Activated T-cell treated with anti-CD3 and anti-CD28 coated beads, Interleukin-2, amount 50 U/mL, for 4 hours (primary cell): ENCODE results near the gene TPD52L2. TPM values are rescaled to one million over a fixed set of nuclear protein-coding genes. Genes with fewer than 3 reads are reported as not detected.
A peak's percentile ranks its signal among the peaks of the same experiment; 100 is the strongest.

ENCODE experiments used
- ATAC-seq, 2 donors: fragments of 200-7000 bp; cut with Tn5 transposase; one replicate each; pipeline ENCODE4 v1.10.0; 2021
- DNase-seq: peaks from one replicate; pipeline ENCODE4 v3.0.0-alpha.2; 2020
- H3K27me3 Mint-ChIP-seq: one replicate; pipeline ENCODE4 v1.8.0; 2021; ENCODE audit warnings: low read depth, mixed read lengths
- H3K36me3 Mint-ChIP-seq: one replicate; pipeline ENCODE4 v1.8.0; 2022; ENCODE audit warnings: mixed read lengths; ENCODE audit not compliant: insufficient read depth
- H3K4me1 Mint-ChIP-seq: one replicate; pipeline ENCODE4 v1.8.0; 2021; ENCODE audit warnings: low read depth, mixed read lengths
- H3K4me3 Mint-ChIP-seq: one replicate; pipeline ENCODE4 v1.8.0; 2021; ENCODE audit warnings: mild to moderate bottlenecking, moderate library complexity, mixed read lengths
- H3K9me3 Mint-ChIP-seq: one replicate; pipeline ENCODE4 v1.8.0; 2021; ENCODE audit warnings: mixed read lengths
- total RNA-seq, 3 donors: library from RNA; stranded (reverse); gene quantifications; one replicate each; pipeline ENCODE4 v1.2.1, GENCODE V29; 2021

The TPD52L2 gene
- total RNA-seq, 3 donors from 2014 or later, result 87.4 to 95.0 (median 89.3) TPM

DNA sequence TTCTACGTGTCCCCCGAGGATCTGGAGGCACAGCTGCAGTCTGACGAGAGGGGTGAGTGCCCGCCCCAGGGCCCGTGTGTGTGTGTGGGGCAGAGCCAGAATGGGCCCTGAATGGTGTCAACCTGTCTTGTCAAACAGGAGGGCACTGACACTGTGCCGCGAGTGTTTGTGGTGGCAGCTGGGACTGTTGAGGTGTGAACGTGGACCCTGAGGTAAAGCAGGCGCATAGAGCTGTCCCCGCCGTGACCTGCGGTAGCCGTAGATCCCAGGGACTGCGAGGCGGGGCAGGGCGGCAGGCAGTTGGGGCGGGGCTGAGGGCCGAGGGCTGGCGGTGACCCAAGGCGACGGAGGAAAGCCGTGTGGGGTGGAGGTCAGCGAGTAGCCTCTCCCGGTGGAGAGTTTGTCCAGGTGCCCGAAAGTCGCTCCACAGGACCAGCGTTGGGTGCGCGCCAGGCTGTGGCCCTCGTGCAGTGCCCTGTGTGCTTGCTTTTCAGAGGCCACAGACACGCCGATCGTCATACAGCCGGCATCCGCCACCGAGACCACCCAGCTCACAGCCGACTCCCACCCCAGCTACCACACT, 66.0 kb downstream of the TPD52L2 start:
- peaks cover 4% of the 10 kb centered on the region for H3K4me1 Mint-ChIP-seq
- peaks cover 37% of the 10 kb centered on the region for H3K36me3 Mint-ChIP-seq
- DNase-seq (no peak), ATAC-seq (no peak)
- no peaks in the 10 kb centered on the region for H3K27me3 Mint-ChIP-seq
- H3K4me3 Mint-ChIP-seq, result no peak overlapping the region
- no peaks in the 10 kb centered on the region for H3K9me3 Mint-ChIP-seq

DNA sequence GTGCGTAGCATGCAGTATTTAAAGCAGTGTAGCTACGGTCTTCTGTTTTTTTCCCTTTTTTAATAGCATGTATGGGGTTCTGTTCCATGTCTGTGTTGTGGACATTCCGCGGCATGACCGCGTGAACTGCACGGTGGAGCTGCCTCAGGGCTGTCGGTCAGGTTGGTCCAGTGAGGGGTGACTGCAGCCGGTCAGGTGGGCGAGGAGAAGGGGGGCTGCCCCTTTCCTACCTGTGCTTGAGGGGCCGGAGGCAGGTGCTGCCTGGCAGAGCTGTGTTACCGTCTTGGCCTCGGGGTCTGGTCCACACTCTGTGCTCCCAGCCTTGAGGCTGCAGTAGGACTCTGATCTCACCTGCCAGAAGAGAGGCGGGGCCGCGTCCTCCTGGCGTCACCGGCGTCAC, 66.7 kb downstream of the TPD52L2 start:
- ATAC-seq (no peak), DNase-seq (no peak)
- Mint-ChIP-seq H3K9me3 (no peaks in the 10 kb centered on the region), H3K36me3 (peaks cover 40% of the 10 kb centered on the region), H3K27me3 (no peaks in the 10 kb centered on the region), H3K4me3 (no peak overlapping the region), H3K4me1 (peaks cover 2% of the 10 kb centered on the region)

DNA sequence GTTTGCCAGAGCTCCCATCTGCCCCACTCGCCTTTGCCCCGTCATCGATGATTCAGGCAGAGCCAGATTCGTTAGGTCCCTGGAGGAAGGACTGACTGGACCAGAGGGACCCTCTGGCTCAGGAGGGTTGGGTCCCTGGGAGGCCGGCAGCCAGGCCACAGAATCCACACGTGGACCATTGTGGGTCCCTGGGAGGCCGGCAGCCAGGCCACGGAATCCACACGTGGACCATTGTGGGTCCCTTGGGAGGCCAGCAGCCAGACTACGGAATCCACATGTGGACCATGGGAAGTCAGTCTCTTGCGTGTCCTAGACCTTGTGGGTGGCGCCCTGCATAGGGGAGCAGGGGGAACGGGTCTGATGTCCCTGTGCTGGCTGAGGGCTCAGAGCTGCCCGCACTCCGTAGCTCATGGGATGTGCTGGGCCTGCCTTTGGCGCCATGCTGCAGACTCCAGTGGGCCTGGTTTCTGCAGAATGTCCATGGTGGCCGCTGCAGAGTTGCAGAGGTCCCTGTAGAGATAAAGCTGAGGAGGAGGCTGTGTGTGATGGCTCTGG, 67.6 kb downstream of the TPD52L2 start:
- Mint-ChIP-seq H3K9me3 (no peaks in the 10 kb centered on the region), H3K4me3 (no peak overlapping the region), H3K4me1 (peaks cover 2% of the 10 kb centered on the region), H3K36me3 (peaks cover 40% of the 10 kb centered on the region), H3K27me3 (no peaks in the 10 kb centered on the region)
- ATAC-seq, result no peak
- no peak for DNase-seq

DNA sequence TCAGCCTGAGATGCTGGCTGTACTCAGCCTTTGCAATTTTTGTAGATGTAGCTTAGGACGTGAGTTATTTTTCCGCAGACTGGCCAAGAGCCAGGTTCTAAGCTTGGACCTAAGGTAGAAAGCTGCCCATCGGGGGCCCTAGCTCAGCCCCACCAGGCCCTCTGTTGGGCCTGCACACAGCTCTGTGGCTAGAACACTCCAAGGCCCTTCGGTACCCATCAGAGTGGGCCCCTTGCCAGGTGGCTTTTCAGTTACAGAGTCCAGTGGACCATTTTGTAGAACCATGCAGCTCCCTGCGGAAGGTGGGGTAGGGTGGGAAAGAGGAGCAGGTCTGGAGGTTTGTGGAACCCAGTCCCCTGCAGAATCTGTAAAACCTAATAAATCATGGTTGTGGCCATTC, 68.6 kb downstream of the TPD52L2 start:
- H3K4me3 Mint-ChIP-seq, result no peak overlapping the region
- DNase-seq (no peak), ATAC-seq (no peak)
- H3K36me3 Mint-ChIP-seq, result peaks cover 33% of the 10 kb centered on the region
- H3K9me3 Mint-ChIP-seq, result no peaks in the 10 kb centered on the region
- peaks cover 2% of the 10 kb centered on the region for H3K4me1 Mint-ChIP-seq
- H3K27me3 Mint-ChIP-seq, result no peaks in the 10 kb centered on the region

DNA sequence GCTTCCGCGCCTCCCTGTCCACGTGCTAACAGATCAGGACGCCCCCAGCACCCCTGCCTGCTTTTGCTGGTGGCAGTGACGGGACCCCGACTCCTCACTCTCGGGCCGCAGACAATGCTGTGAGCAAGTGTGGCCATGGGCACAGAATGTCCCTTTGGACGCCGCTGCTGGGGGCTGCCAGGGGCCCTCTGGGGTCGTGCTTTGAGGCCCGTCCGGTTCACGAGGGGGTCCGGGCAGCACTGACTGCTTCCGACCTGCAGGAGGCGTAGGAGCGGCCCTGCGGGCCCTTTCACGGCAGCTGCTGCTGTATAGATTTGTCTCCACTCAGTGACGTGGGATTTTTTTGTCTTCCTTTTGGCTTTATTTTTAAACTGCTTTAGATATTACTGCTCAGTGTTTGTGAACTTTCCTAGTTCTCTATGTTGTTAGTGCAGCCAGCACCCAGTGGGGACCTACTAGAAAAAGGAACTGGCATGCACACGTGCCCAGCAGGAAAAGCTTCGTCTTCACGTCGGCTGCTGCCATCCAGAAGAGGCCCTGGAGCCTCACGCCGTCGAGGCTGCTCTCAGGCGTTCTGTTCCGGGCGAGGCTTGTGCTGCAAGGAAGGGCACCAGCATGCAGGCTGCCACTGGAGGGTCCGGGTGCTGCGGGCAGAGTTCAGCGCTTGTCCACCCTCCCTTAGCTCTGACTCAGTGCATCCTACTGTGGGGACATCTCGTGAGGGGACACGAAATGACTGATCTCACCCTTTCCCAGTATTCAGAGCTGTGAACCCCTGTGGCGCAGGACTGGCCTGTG, 69.4 kb downstream of the TPD52L2 start:
- Mint-ChIP-seq H3K4me3 (no peak overlapping the region), H3K9me3 (no peaks in the 10 kb centered on the region), H3K4me1 (peaks cover 2% of the 10 kb centered on the region), H3K27me3 (no peaks in the 10 kb centered on the region), H3K36me3 (peaks cover 27% of the 10 kb centered on the region)
- ATAC-seq (no peak), DNase-seq (no peak)

DNA sequence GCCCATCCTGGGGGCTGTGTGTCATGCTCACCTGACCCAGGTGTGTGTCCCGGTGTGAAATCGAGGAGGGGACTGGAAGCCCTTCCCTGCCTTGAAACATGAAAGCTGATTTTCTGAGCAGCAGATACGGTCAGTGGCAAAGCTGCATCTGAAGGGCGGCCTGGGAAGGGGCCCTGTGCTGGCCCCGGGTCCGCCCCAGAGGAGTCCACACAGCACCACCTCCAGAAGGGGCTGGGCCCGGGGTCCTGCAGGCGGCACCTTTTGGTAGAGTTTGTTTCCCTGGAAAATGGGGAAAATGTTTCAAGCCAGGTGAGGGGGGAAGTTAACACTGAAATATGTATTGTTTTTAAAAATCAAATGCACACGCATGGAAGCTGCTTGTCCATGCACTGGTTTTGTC, 70.4 kb downstream of the TPD52L2 start:
- H3K9me3 Mint-ChIP-seq, result no peaks in the 10 kb centered on the region
- peaks cover 23% of the 10 kb centered on the region for H3K36me3 Mint-ChIP-seq
- DNase-seq, result no peak
- no peaks in the 10 kb centered on the region for H3K27me3 Mint-ChIP-seq
- H3K4me3 Mint-ChIP-seq, result no peak overlapping the region
- peaks cover 2% of the 10 kb centered on the region for H3K4me1 Mint-ChIP-seq
- ATAC-seq, result no peak

DNA sequence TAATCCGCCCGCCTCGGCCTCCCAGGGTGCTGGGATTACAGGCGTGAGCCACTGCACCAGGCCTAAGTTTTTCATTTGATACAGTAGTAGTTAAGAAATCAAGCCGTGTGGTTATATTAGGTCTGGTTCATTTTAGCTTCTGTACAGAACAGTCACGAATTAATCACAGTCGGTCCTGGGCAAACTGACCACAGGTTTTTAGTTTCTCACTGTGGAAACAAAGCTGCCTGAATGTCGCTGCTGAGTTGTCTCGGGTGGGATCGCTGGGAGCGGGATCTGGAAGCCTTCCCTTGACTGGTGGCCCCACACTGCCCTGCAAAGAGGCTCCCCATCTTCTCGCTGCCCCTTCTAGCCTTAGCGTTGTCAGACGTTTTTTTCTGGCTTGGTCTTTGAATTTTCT, 72.5 kb downstream of the TPD52L2 start:
- no peak overlapping the region for H3K4me3 Mint-ChIP-seq
- no peak for ATAC-seq
- H3K27me3 Mint-ChIP-seq, result no peaks in the 10 kb centered on the region
- H3K4me1 Mint-ChIP-seq, result peaks cover 13% of the 10 kb centered on the region
- peaks cover 18% of the 10 kb centered on the region for H3K36me3 Mint-ChIP-seq
- H3K9me3 Mint-ChIP-seq, result no peaks in the 10 kb centered on the region
- no peak for DNase-seq

DNA sequence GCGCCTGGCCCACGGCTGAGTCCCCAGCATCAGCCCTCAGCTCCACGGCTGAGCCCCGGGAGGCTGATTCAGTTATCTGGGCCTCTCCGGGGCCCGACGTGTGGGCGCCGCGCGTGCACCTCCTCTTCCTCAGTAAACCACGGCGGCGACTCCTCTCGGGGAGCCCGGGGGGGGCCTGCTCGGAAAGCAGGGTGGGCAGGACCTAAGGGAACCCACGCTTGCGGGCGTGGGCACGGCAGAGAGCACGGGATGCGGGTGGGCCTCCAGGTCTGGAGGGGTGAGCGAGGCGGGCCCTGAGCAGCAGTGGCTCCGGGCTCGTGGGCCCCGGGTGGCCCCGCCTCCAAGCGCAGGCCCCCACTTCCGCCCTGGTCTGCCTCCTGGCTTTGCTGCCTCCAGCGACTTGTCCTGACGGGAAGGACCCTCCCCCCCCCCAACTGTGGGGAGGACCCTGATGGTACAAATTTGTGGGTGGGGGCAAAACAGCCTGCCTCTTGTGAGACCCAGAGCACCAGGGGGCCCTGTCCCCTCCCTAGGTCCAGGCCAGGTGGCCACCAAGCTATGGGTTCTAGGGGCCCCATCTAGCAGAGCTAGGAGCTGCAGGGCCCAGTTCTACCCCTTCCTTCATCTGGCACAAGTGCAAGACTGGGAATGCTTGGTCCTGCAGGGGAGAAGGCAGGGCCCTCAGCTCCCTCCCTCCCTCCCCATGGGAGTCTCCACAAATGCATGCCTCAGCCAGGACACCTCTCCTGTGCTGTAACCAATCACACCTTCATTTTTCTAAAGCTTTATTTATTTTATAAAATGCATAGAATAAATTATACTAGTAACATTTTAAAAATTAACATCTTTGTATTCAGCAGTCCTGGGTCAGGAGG, 74.2 kb downstream of the TPD52L2 start:
- no peak for DNase-seq
- Mint-ChIP-seq H3K9me3 (no peaks in the 10 kb centered on the region), H3K27me3 (no peaks in the 10 kb centered on the region), H3K4me1 (peaks cover 13% of the 10 kb centered on the region), H3K4me3 (no peak overlapping the region), H3K36me3 (peaks cover 21% of the 10 kb centered on the region)
- peak in 1 of 2 donors; percentile 14 for ATAC-seq

DNA sequence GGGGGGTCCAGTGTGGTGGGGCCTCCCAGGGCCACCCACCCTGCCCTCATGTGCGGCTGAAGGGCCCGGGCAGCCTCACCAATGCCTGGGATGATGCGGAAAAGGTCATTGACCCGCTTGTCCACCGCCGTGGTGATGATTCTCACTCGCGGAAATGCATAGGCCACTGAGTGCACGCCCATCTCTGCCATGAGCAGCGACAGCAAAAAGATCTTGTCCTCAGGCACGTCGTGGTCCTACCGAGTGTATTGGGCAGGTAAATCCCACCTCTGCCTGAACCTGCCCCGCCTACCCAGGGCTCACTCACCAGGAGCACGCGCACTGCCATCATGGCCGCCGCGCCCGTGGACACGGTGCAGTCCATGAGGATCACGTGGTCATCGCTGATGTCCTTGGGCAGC, 75.0 kb downstream of the TPD52L2 start:
- no peak for DNase-seq
- H3K4me1 Mint-ChIP-seq, result peaks cover 11% of the 10 kb centered on the region
- H3K36me3 Mint-ChIP-seq, result peaks cover 17% of the 10 kb centered on the region
- no peaks in the 10 kb centered on the region for H3K9me3 Mint-ChIP-seq
- H3K27me3 Mint-ChIP-seq, result no peaks in the 10 kb centered on the region
- H3K4me3 Mint-ChIP-seq, result no peak overlapping the region
- no peak for ATAC-seq

DNA sequence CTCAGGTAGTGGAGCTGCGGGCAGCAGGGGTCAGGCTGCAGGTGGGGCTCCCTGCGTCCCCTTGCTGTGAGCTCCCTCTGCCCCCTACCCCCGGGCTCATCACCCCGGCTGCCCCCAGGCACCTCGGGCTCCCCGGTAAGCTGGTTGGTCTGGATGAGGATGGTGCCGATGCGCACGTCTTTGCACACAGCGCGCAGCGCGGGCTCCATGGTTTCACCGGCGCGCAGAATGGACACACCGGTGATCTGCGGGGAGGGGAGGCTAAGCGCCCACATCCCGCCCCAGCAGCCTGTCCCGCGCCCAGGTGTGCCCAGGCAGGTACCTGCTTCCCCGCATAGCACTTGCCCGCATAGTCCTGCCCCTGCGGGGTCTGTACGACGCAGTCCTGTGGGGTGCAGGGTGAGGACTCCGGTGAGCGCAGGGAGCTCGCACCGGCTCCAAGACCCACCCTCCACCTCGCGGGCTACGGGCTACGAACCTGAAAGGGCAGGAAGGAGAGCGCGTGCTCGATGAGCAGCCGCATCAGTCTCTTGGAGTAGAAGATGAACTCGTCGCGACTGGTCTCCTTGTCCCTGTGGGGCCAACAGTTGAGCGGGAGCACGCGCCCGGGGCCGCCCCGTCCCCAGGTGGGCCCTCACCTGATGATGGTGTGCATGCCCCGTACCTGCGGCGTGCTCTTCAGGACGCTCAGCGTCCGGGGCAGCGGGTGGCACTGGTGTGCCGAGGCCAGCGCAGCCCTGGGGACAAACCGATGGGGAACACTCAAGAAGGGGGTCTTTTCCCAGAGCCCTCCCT, 75.6 kb downstream of the TPD52L2 start:
- H3K4me1 Mint-ChIP-seq, result peaks cover 17% of the 10 kb centered on the region
- H3K27me3 Mint-ChIP-seq, result no peaks in the 10 kb centered on the region
- no peak for ATAC-seq
- no peak for DNase-seq
- no peak overlapping the region for H3K4me3 Mint-ChIP-seq
- H3K36me3 Mint-ChIP-seq, result peaks cover 17% of the 10 kb centered on the region
- H3K9me3 Mint-ChIP-seq, result no peaks in the 10 kb centered on the region

Other genes with a start within 250 kb of the TPD52L2 start
- gene GMEB2, start 238.2 kb upstream of the TPD52L2 start, total RNA-seq, result 10 to 100 TPM; 14.6 to 16.1 (median 15.1) TPM
- gene STMN3, start 211.8 kb upstream of the TPD52L2 start, total RNA-seq, result 10 to 100 TPM; 11.4 to 16.2 (median 12.4) TPM
- gene RTEL1, start 207.0 kb upstream of the TPD52L2 start, total RNA-seq, result 10 to 100 TPM; 50.6 to 67.7 (median 62.3) TPM
- under 1 TPM in 1 of 3 donors, not detected in 2; 0.47 TPM for gene TNFRSF6B, start 168.6 kb upstream of the TPD52L2 start, total RNA-seq
- 10 to 100 TPM; 62.1 to 67.1 (median 63.5) TPM for gene ARFRP1, start 157.3 kb upstream of the TPD52L2 start, total RNA-seq
- 10 to 100 TPM; 38.1 to 43.9 (median 42.0) TPM for gene ZGPAT, start 157.2 kb upstream of the TPD52L2 start, total RNA-seq
- gene LIME1, start 128.6 kb upstream of the TPD52L2 start, total RNA-seq, result 10 to 100 TPM in 1 of 3 donors, 1 to 10 TPM in 2; 7.1 to 10.4 (median 9.3) TPM
- gene SLC2A4RG, start 125.5 kb upstream of the TPD52L2 start, total RNA-seq, result 10 to 100 TPM; 17.2 to 18.1 (median 17.3) TPM
- 1 to 10 TPM in 2 of 3 donors, under 1 TPM in 1; 0.89 to 3.8 (median 2.2) TPM for gene ZBTB46, start 34.0 kb upstream of the TPD52L2 start, total RNA-seq
- not detected for gene ABHD16B, start 3.8 kb upstream of the TPD52L2 start, total RNA-seq
- 10 to 100 TPM; 37.2 to 38.5 (median 37.8) TPM for gene DNAJC5, start 29.9 kb downstream of the TPD52L2 start, total RNA-seq
- 10 to 100 TPM; 48.8 to 59.4 (median 56.6) TPM for gene UCKL1, start 91.1 kb downstream of the TPD52L2 start, total RNA-seq
- 10 to 100 TPM; 19.8 to 21.0 (median 20.2) TPM for gene ZNF512B, start 104.7 kb downstream of the TPD52L2 start, total RNA-seq
- gene SAMD10, start 114.4 kb downstream of the TPD52L2 start, total RNA-seq, result 10 to 100 TPM; 14.6 to 17.4 (median 16.8) TPM
- gene PRPF6, start 115.9 kb downstream of the TPD52L2 start, total RNA-seq, result 100 to 1,000 TPM in 1 of 3 donors, 10 to 100 TPM in 2; 95.9 to 101 (median 98.7) TPM
- 1 to 10 TPM; 2.6 to 3.9 (median 3.2) TPM for gene C20orf204, start 170.9 kb downstream of the TPD52L2 start, total RNA-seq
- gene SOX18, start 184.4 kb downstream of the TPD52L2 start, total RNA-seq, result under 1 TPM; 0.13 to 0.24 (median 0.24) TPM
- 10 to 100 TPM; 10.5 to 17.3 (median 11.5) TPM for gene TCEA2, start 197.9 kb downstream of the TPD52L2 start, total RNA-seq
- gene RGS19, start 214.2 kb downstream of the TPD52L2 start, total RNA-seq, result 10 to 100 TPM; 41.7 to 49.0 (median 47.0) TPM
- under 1 TPM in 2 of 3 donors, not detected in 1; 0.05 to 0.11 TPM for gene OPRL1, start 214.8 kb downstream of the TPD52L2 start, total RNA-seq
- under 1 TPM; 0.30 to 0.47 (median 0.38) TPM for gene LKAAEAR1, start 219.1 kb downstream of the TPD52L2 start, total RNA-seq
- gene NPBWR2, start 242.3 kb downstream of the TPD52L2 start, total RNA-seq, result not detected